K562 (cell line): ENCODE results near the gene CRABP1. TPM values are rescaled to one million over a fixed set of nuclear protein-coding genes. Genes with fewer than 3 reads are reported as not detected.

ENCODE experiments used
- ATAC-seq: fragments of 200-7000 bp; cut with Tn5 transposase; 3 replicates; pipeline ENCODE4 v1.9.1; 2020; ENCODE audit warnings: moderate library complexity
- BruUV-seq: library from RNA; stranded (reverse); fragments of 400-500 nt; replicated peaks from 2 replicates; lab custom pipeline; 2021; lab: Mats Ljungman, UMichigan
- CTCF ChIA-PET: fragments of 300-600 bp; formaldehyde crosslinking; extraction: SDS; loops from one replicate; lab custom pipeline; 2021; ENCODE audit warnings: low intra/inter-chr PET ratio; lab: Yijun Ruan, JAX
- POLR2A ChIA-PET: fragments of 300-600, 350-650 bp; sonication (Branson Sonifier 250); formaldehyde crosslinking; extraction: SDS; loops from one replicate; lab custom pipeline; 2021; ENCODE audit warnings: antibody characterized with exemption, inconsistent platforms; lab: Yijun Ruan, JAX
- DNase-seq, 4 experiments: peaks; one replicate each; pipeline versions ENCODE4 v3.0.0 to v3.0.0-alpha.2; 2011 to 2018; ENCODE audit warnings: low spot score in 3 of 4, mixed read lengths in 3 of 4; ENCODE audit errors: extremely low read depth in 1 of 4
- FAIRE-seq: peaks from 2 replicates; lab custom pipeline; 2011; peaks lifted over from hg19 to GRCh38; lab: Jason Lieb, UNC
- H2AFZ ChIP-seq: 2 replicates; pipeline ENCODE4 v1.6.0; 2011; ENCODE audit warnings: low read depth, low read length, control low read depth, inconsistent platforms
- H3K27ac ChIP-seq: fragments of 200-600 bp; 3 replicates; pipeline ENCODE4 v1.8.0; 2011; ENCODE audit warnings: low read depth, mild to moderate bottlenecking, control low read depth, inconsistent platforms, low read length, moderate library complexity, mixed read lengths; ENCODE audit errors: extremely low read depth
- H3K27me3 ChIP-seq, 2 experiments: fragments of 300-600 bp in 1 of 2; 2 replicates in 1 of 2; 3 replicates in 1 of 2; pipeline versions ENCODE4 v1.6.0 to v1.8.0; 2011; ENCODE audit warnings: inconsistent platforms in 2 of 2, low read length in 2 of 2, mild to moderate bottlenecking in 1 of 2, mixed read lengths in 1 of 2, moderate library complexity in 1 of 2; ENCODE audit not compliant: control insufficient read depth in 2 of 2, insufficient read depth in 2 of 2
- H3K36me3 ChIP-seq: fragments of 300-600 bp; 3 replicates; pipeline ENCODE4 v1.8.0; 2011; ENCODE audit warnings: mild to moderate bottlenecking, low read length, inconsistent platforms; ENCODE audit not compliant: control insufficient read depth, insufficient read depth
- H3K4me1 ChIP-seq, 2 experiments: fragments of 200-600 bp in 1 of 2; replicated peaks in 1 of 2; 2 replicates in 1 of 2; 3 replicates in 1 of 2; pipeline versions ENCODE4 v1.5.1 to v1.8.0; 2011; ENCODE audit warnings: inconsistent platforms in 2 of 2, low read length in 2 of 2, mild to moderate bottlenecking in 1 of 2, mixed read lengths in 1 of 2, moderate library complexity in 1 of 2; ENCODE audit not compliant: control insufficient read depth in 2 of 2, insufficient read depth in 2 of 2
- H3K4me2 ChIP-seq: 2 replicates; pipeline ENCODE4 v1.6.1; 2011; ENCODE audit warnings: low read length, control low read depth, inconsistent platforms, mixed read lengths; ENCODE audit not compliant: insufficient read depth
- H3K4me3 ChIP-seq: fragments of 200-600 bp; sonication (generic), shearing (Covaris generic); 2 replicates; pipeline ENCODE4 v1.5.1; 2016; ENCODE audit warnings: control low read depth, inconsistent platforms
- H3K79me2 ChIP-seq: fragments of 200-600 bp; 3 replicates; pipeline ENCODE4 v1.8.0; 2011; ENCODE audit warnings: low read length, inconsistent platforms; ENCODE audit not compliant: control insufficient read depth, insufficient read depth
- H3K9ac ChIP-seq, 2 experiments: 2 replicates each; pipeline versions ENCODE4 v1.6.0 to v1.6.1; 2011; ENCODE audit warnings: low read depth in 2 of 2, low read length in 2 of 2, control low read depth in 1 of 2, inconsistent platforms in 1 of 2, mild to moderate bottlenecking in 1 of 2, mixed read lengths in 1 of 2; ENCODE audit not compliant: insufficient read depth in 1 of 2
- H3K9me1 ChIP-seq: one replicate; pipeline ENCODE4 v1.6.0; 2011; ENCODE audit warnings: inconsistent platforms, mild to moderate bottlenecking, low read length, moderate library complexity; ENCODE audit not compliant: control insufficient read depth, insufficient read depth
- H3K9me3 ChIP-seq: replicated peaks from 2 replicates; pipeline ENCODE4 v1.5.1; 2011; ENCODE audit warnings: low read depth, low read length, inconsistent platforms; ENCODE audit not compliant: control insufficient read depth, insufficient read depth
- H4K20me1 ChIP-seq: replicated peaks from 2 replicates; pipeline ENCODE4 v1.6.1; 2011; ENCODE audit warnings: low read length, inconsistent platforms, mixed read lengths; ENCODE audit not compliant: control insufficient read depth, insufficient read depth
- MLLT1 ChIP-seq, 2 experiments: fragments of 450-650 bp; IDR thresholded peaks; 2 replicates each; pipeline ENCODE4 v1.6.1; 2016
- POLR2G ChIP-seq: fragments of 200-400 bp; formaldehyde crosslinking; IDR thresholded peaks from 2 replicates; pipeline ENCODE4 v1.6.1; 2017; ENCODE audit warnings: low read depth, mild to moderate bottlenecking, antibody characterized with exemption, low read length, moderate library complexity
- RNF219 ChIP-seq: fragments of 250-450 bp; sonication (Bioruptor Pico); IDR thresholded peaks from 2 replicates; pipeline ENCODE4 v1.5.0; 2022; ENCODE audit warnings: mild to moderate bottlenecking
- SIRT6 ChIP-seq: IDR thresholded peaks from one replicate; pipeline ENCODE4 v1.6.1; 2012; ENCODE audit warnings: low read depth, mild to moderate bottlenecking, control low read depth, inconsistent platforms, low read length, moderate library complexity
- TCF3 ChIP-seq: sonication (generic); formaldehyde crosslinking; IDR thresholded peaks from 2 replicates; pipeline ENCODE4 v1.4.0; 2020; ENCODE audit warnings: mild to moderate bottlenecking, missing genetic modification reagents
- ZFP30 ChIP-seq: fragments of 250-450 bp; sonication (Bioruptor Pico); IDR thresholded peaks from 2 replicates; pipeline ENCODE4 v1.8.0; 2022; ENCODE audit warnings: moderate library complexity, mild to moderate bottlenecking, inconsistent platforms, borderline replicate concordance
- ZNF274 ChIP-seq: IDR thresholded peaks from 2 replicates; pipeline ENCODE4 v1.6.1; 2011; ENCODE audit warnings: low read depth, mild to moderate bottlenecking, low read length, moderate library complexity, borderline replicate concordance
- WGBS: fragments of 100-300 bp; shearing (Covaris generic); methylation state at CpG from one replicate; pipeline ENCODE4 v1.1.6; 2016; ENCODE audit warnings: low coverage, mixed read lengths; ENCODE audit not compliant: insufficient coverage; ENCODE audit errors: missing lambda C conversion rate; 5-methylcytosine and 5-hydroxymethylcytosine counted together
- in situ Hi-C: fragments of 300-500 bp; cut with MboI; formaldehyde crosslinking; loops from 4 replicates; pipeline ENCODE4 v1.15.0; 2018; ENCODE audit warnings: inconsistent platforms, mixed read lengths
- intact Hi-C: fragments of 100-400 bp; cut with micrococcal nuclease; formaldehyde crosslinking; loops from 2 replicates; pipeline ENCODE4 v1.14.2; 2022
- polyA plus RNA-seq, 8 experiments: library from polyadenylated mRNA; depleted of rRNA in 4 of 8; stranded (reverse) in 5 of 8; unstranded in 3 of 8; fragments of >200 nt; fragmentation: Nextera tagmentation in 2 of 8; fragmentation: Illumina TruSeq in 1 of 8; extraction: Ambion mirVana in 2 of 8; extraction: Trizol in 1 of 8; gene quantifications; 2 replicates each; pipeline versions ENCODE4 v1.2.1 to v1.2.3, GENCODE V29; 2011 to 2014; ENCODE audit warnings: inconsistent platforms in 1 of 8, missing spikeins in 1 of 8
- total RNA-seq, 7 experiments: library from RNA; depleted of rRNA in 6 of 7; stranded (reverse); fragments of >200 nt in 6 of 7; fragmentation: Illumina TruSeq in 2 of 7; extraction: Trizol in 2 of 7; gene quantifications; 2 replicates each; pipeline versions ENCODE4 v1.2.1 to v1.2.3, GENCODE V29; 2011 to 2021; ENCODE audit warnings: low replicate concordance in 1 of 7

CRABP1 gene
- total and polyA plus RNA-seq, 9 of the 15 experiments (the other 6 are each of a cell fraction or from before 2014, with no cell fraction given), result 0.60 TPM; not detected in 8

- intact Hi-C loops, result no loop called here
- ATAC-seq, result no peak
- Histone ChIP-seq H3K9ac (no peak overlapping the region), H3K27me3 (peaks cover 31 to 32% of the 10 kb centered on the region in 2 experiments; a peak in 4 of 5 replicates), H3K79me2 (no peaks in the 10 kb centered on the region), H3K9me1 (no peaks in the 10 kb centered on the region), H3K27ac (no peak overlapping the region), H2AFZ (no peak overlapping the region), H3K36me3 (no peaks in the 10 kb centered on the region), H3K4me3 (no peak overlapping the region), H3K9me3 (no peaks in the 10 kb centered on the region; the same call in 1 of the 2 replicates), H4K20me1 (no peaks in the 10 kb centered on the region), H3K4me1 (no peaks in the 10 kb centered on the region), H3K4me2 (no peak overlapping the region)
- TF ChIP-seq POLR2G, result no peak
- TF ChIP-seq ZFP30 (CRISPR knock-in tag), result no peak
- TF ChIP-seq SIRT6, result no peak
- no peak for TF ChIP-seq TCF3
- TF ChIP-seq ZNF274, result no peak
- no peak for TF ChIP-seq MLLT1 (IDR thresholded peaks at IDR 0.05)
- TF ChIP-seq RNF219 (CRISPR knock-in tag), result no peak
- in situ Hi-C loops, result no loop called here
- POLR2A ChIA-PET, result interaction anchor here (1.7 kb wide), 1 partner anchor 30 kb away, joined by 5 read pairs; no protein-coding TSS in a partner anchor
- DNase-seq, result no peak
- CTCF ChIA-PET, result no interaction called here
- 17% methylated on average over 3 of the region's 4 CpGs for WGBS
- no TSS peak for BruUV-seq
- FAIRE-seq, result no peak
Measured at GRCh38 chr15:78350058-78350457, 9.9 kb downstream of the CRABP1 start.
